HG02623 (cell line): ENCODE results near the gene KDM4F.

Source experiments
- ATAC-seq: cut with Tn5 transposase; IDR thresholded peaks from one replicate; pipeline ENCODE4 v1.9.1; 2021; ENCODE audit warnings: moderate library complexity; ENCODE audit not compliant: unreplicated experiment

The KDM4F gene

GRCh38 chr11:95089620-95090542 lies 40.7 kb downstream of the KDM4F start, which contains the start of gene ENDOD1:
ENDOD1 (plus strand) TSS chr11:95089846; CDS start chr11:95089928, 82 bp downstream.
- ATAC-seq, result peak; percentile 88

GRCh38 chr11:95091663-95092180 lies 42.5 kb downstream of the KDM4F start:
- no peak for ATAC-seq

GRCh38 chr11:95092549-95093324 lies 43.5 kb downstream of the KDM4F start:
- no peak for ATAC-seq

GRCh38 chr11:95093548-95093947 lies 44.3 kb downstream of the KDM4F start:
- ATAC-seq, result no peak

DNA sequence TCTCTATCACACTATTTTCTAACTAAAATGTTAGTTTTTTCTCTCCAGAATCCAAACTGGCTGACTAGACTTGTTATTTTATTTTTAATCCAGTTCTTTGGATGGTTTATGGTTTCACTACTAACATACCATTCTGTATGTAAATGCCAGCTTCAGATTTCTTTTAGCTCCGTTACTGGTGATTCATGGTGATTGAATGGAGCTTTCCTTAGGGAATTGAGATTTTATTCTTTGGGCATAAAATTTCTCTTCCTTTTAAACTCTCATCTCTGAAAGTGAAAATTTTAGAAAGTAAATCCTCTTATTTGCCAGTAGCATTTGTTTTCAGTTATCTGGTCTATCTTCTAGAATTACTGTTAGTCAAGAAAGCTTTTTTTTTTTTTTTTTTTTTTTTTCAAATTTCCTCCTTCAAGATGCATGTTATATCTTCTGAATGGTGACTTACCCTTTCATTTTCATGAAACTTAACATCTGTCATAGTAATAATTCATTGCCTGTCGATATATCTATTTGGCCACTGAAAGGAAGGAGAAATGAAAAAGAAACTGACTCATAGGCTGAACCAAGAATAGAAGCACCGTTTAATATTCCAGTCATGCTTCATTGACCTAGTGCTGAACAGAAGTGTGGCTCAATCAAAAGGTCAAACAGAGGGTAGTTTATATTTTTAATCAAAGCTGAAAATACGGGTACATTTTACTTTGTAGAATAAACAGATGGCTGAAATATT lies 46.8 kb downstream of the KDM4F start:
- peak; percentile 82 for ATAC-seq

GRCh38 chr11:95097209-95097608 lies 48.0 kb downstream of the KDM4F start:
- ATAC-seq, result no peak

GRCh38 chr11:95098826-95099225 lies 49.6 kb downstream of the KDM4F start:
- ATAC-seq, result no peak

GRCh38 chr11:95100191-95100648 lies 51.0 kb downstream of the KDM4F start:
- ATAC-seq, result no peak
